HG03575 (cell line): ENCODE results near the gene ARGFX.
"Not testable (repeated sequence)": the region's sequence is repeated elsewhere in the genome, so short reads cannot be mapped to it uniquely, and the experiment has no call there.

Source experiments
- ATAC-seq: cut with Tn5 transposase; IDR thresholded peaks from one replicate; pipeline ENCODE4 v1.9.1; 2021; ENCODE audit not compliant: unreplicated experiment, insufficient number of reproducible peaks, low FRiP score; ENCODE audit errors: extremely low read depth

ARGFX gene

GRCh38 chr3:121595765-121596406, 28.1 kb downstream of the ARGFX start:
- ATAC-seq, result no peak

GRCh38 chr3:121598564-121598963, 30.8 kb downstream of the ARGFX start:
- no peak for ATAC-seq

DNA sequence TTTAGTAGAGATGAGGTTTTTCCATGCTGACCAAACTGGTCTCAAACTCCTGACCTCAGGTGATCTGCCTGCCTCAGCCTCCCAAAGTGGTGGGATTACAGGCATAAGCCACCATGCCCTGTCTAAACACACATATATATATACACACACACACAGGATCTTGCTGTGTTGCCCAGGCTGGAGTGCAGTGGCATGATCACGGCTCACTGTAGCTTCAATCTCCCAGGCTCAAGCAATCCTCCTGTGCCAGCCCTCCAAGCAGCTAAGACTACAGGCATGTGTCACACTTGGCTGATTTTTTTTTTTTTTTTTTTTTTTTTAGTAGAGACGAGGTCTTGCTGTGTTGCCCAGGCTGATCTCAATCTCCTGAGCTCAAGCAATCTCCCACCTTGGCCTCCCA, 32.2 kb downstream of the ARGFX start:
- ATAC-seq, result not testable (repeated sequence)

DNA sequence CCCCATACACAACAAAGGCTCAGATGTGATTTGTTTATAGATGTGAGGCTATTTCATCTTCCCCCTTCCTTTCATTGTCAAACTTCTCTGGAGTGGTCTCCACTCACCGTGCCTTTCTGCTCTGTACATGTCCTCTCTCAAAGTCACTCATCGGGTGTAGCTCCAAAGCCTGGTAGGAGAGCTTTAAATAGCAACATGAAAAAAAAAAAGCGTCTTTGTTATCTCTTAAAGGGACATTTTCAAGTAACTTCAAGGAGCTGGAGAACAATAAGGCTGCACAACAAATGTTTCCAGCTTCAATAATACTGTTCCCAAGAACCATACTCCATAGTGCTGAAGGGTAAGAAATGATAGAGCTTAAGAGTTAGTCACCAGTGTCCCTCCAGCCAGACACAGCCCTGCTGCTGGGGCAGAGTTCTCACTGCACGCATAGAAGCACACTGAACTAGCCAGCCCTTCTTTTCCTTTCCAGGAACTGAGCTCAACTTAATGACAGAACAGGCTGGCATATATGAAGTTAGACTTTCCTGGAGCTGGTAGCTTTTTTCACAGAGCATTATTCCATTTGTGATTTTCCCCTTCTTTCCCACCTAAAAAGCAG, 33.6 kb downstream of the ARGFX start:
- no peak for ATAC-seq

DNA sequence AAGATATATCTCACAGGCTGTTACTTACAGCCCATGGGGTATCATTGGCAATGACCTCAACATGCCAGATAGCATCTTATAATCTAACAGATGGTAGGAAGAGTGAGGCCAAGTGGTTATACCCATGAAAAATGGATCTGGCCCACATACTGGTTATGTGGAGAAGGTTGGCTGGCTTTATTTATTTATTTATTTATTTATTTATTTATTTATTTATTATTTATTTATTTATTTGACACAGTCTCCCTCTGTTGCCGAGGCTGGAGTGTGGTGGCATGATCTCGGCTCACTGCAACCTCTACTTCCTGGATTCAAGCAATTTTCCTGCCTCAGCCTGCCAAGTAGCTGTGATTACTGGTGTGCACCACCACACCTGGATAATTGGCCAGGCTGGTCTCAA, 37.0 kb downstream of the ARGFX start:
- ATAC-seq, result no peak

- ATAC-seq, result no peak
Measured at GRCh38 chr3:121606106-121606505, 38.4 kb downstream of the ARGFX start.
